A673 (cell line): ENCODE measurements around the gene CPM. TPM values are rescaled to one million over a fixed set of nuclear protein-coding genes. Genes with fewer than 3 reads are reported as not detected.

ENCODE experiments used
- BruUV-seq: library from RNA; stranded (reverse); fragments of 400-500 nt; replicated peaks from 2 replicates; lab custom pipeline; 2021; lab: Mats Ljungman, UMichigan
- CTCF ChIA-PET: fragments of 300-600 bp; sonication (Branson Sonifier 250); formaldehyde crosslinking; loops from one replicate; lab custom pipeline; 2022; ENCODE audit warnings: antibody characterized with exemption; lab: Charles Lee
- POLR2A ChIA-PET: fragments of 300-600 bp; sonication (Branson Sonifier 250); formaldehyde crosslinking; loops from one replicate; lab custom pipeline; 2022; ENCODE audit warnings: antibody characterized with exemption; ENCODE audit not compliant: low non-redundant PET; lab: Charles Lee
- DNase-seq: peaks from one replicate; pipeline ENCODE4 v3.0.0-alpha.2; 2015; ENCODE audit warnings: low spot score
- H3K27ac ChIP-seq: fragments of 200-600 bp; sonication (generic); 2 replicates; pipeline ENCODE4 v1.5.1; 2016; ENCODE audit warnings: mixed run types, low read depth, mild to moderate bottlenecking, mixed read lengths, antibody characterized with exemption, low read length; ENCODE audit not compliant: poor library complexity, severe bottlenecking
- H3K27me3 ChIP-seq: fragments of 200-600 bp; sonication (generic); replicated peaks from 2 replicates; pipeline ENCODE4 v1.6.1; 2017; ENCODE audit warnings: mixed run types, low read depth, mild to moderate bottlenecking, mixed read lengths, antibody characterized with exemption, low read length; ENCODE audit not compliant: insufficient read depth, poor library complexity
- H3K36me3 ChIP-seq: fragments of 200-600 bp; sonication (generic); 2 replicates; pipeline ENCODE4 v1.6.1; 2016; ENCODE audit warnings: mixed run types, mild to moderate bottlenecking, mixed read lengths, antibody characterized with exemption, low read length; ENCODE audit not compliant: insufficient read depth, poor library complexity, severe bottlenecking
- H3K4me1 ChIP-seq: fragments of 200-600 bp; sonication (generic); 2 replicates; pipeline ENCODE4 v1.6.1; 2017; ENCODE audit warnings: mixed run types, mild to moderate bottlenecking, mixed read lengths, antibody characterized with exemption, low read length; ENCODE audit not compliant: insufficient read depth, poor library complexity, severe bottlenecking
- H3K4me3 ChIP-seq: fragments of 200-600 bp; sonication (generic); 2 replicates; pipeline ENCODE4 v1.5.1; 2016; ENCODE audit warnings: low read depth, mixed run types, mild to moderate bottlenecking, mixed read lengths, low read length; ENCODE audit not compliant: poor library complexity, severe bottlenecking
- H3K9me3 ChIP-seq: fragments of 200-600 bp; sonication (generic); 2 replicates; pipeline ENCODE4 v1.6.1; 2016; ENCODE audit warnings: mixed run types, low read depth, mild to moderate bottlenecking, mixed read lengths, antibody characterized with exemption, low read length; ENCODE audit not compliant: poor library complexity, severe bottlenecking
- CTCF ChIP-seq: fragments of 300-800, 200-600 bp; sonication (generic); conservative IDR thresholded peaks from 2 replicates; pipeline ENCODE4 v1.5.1; 2017; ENCODE audit warnings: low read depth, mild to moderate bottlenecking, antibody characterized with exemption, low read length, moderate library complexity, mixed read lengths
- EZH2 ChIP-seq: fragments of 200-600 bp; sonication (generic); IDR thresholded peaks from 2 replicates; pipeline ENCODE4 v1.6.1; 2017; ENCODE audit warnings: borderline replicate concordance, low read depth, mild to moderate bottlenecking, mixed read lengths, antibody characterized with exemption, low read length; ENCODE audit not compliant: poor library complexity, severe bottlenecking
- intact Hi-C: fragments of 100-400 bp; cut with micrococcal nuclease; formaldehyde crosslinking; loops from one replicate; pipeline ENCODE4 v1.10.0; 2022; ENCODE audit not compliant: unreplicated experiment
- total RNA-seq: library from RNA; stranded (reverse); gene quantifications from 2 replicates; pipeline ENCODE4 v1.2.3, GENCODE V29; 2021

The CPM gene
- total RNA-seq, 1 experiment from 2014 or later: 0.84 TPM

- H3K9me3 ChIP-seq: no peaks in the 10 kb centered on the region
- CTCF ChIA-PET: no interaction called here
- POLR2A ChIA-PET: no interaction called here
- TF ChIP-seq EZH2 (no peak), CTCF (no peak)
- peaks cover 15% of the 10 kb centered on the region for H3K4me1 ChIP-seq
- peaks cover 69% of the 10 kb centered on the region for H3K36me3 ChIP-seq
- peak overlapping the region; percentile 7 for H3K27ac ChIP-seq
- no peak overlapping the region for H3K4me3 ChIP-seq
- peak; percentile 55 for DNase-seq
- no peaks in the 10 kb centered on the region for H3K27me3 ChIP-seq
- no TSS peak for BruUV-seq
- intact Hi-C loops: no loop called here
Observed at GRCh38 chr12:68835333-68835908, 97.5 kb downstream of the CPM start.

DNA sequence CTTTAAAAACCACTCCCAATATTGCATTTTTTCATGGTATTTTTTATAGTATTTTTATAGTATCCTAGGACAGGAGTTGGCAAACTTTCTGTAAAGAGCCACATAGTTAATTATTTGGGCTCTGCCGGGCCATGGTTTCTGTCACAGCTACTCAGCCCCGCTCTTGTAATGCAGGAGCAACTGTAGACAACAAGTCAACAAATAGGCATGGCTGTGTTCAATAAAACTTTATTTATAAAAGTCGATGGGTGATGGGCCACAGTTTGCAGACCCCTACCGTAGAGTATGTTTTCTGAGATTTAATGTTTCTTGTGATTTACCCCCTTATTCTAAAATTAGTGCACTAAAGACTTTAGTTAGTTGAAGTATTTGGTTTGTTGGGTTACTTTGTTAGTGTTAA lies 99.5 kb downstream of the CPM start:
- ChIA-PET CTCF (no interaction called here), POLR2A (no interaction called here)
- Histone ChIP-seq H3K4me1 (peaks cover 15% of the 10 kb centered on the region), H3K4me3 (no peak overlapping the region), H3K36me3 (peaks cover 65% of the 10 kb centered on the region), H3K27ac (no peak overlapping the region), H3K27me3 (no peaks in the 10 kb centered on the region), H3K9me3 (no peaks in the 10 kb centered on the region)
- DNase-seq: no peak
- TF ChIP-seq EZH2 (no peak), CTCF (no peak)
- no TSS peak for BruUV-seq
- intact Hi-C loops: no loop called here

- peaks cover 65% of the 10 kb centered on the region for H3K36me3 ChIP-seq
- POLR2A ChIA-PET: interaction anchor here (0.6 kb wide), 1 partner anchor 10 kb away, joined by 3 read pairs; no protein-coding TSS in a partner anchor
- intact Hi-C loops: no loop called here
- no peak overlapping the region for H3K27ac ChIP-seq
- CTCF ChIA-PET: no interaction called here
- H3K4me1 ChIP-seq: peaks cover 15% of the 10 kb centered on the region
- H3K27me3 ChIP-seq: no peaks in the 10 kb centered on the region
- BruUV-seq: no TSS peak
- no peak for TF ChIP-seq CTCF
- no peak for TF ChIP-seq EZH2
- H3K9me3 ChIP-seq: no peaks in the 10 kb centered on the region
- no peak for DNase-seq
- no peak overlapping the region for H3K4me3 ChIP-seq
Observed at GRCh38 chr12:68832504-68832867, 100.5 kb downstream of the CPM start.
